B cell (primary cell): ENCODE measurements around the gene RAB17. TPM values are rescaled to one million over a fixed set of nuclear protein-coding genes. Genes with fewer than 3 reads are reported as not detected.

Source experiments
- ATAC-seq: fragments of 200-7000 bp; cut with Tn5 transposase; one replicate; pipeline ENCODE4 v1.10.0; 2021; ENCODE audit warnings: low read depth, mild to moderate bottlenecking, moderate number of reproducible peaks, moderate library complexity
- CTCF ChIA-PET: fragments of 350-600 bp; sonication (Branson Sonifier 250); formaldehyde crosslinking; loops from one replicate; lab custom pipeline; 2021; ENCODE audit warnings: antibody characterized with exemption, inconsistent platforms; lab: Charles Lee
- POLR2A ChIA-PET: fragments of 350-600 bp; sonication (Branson Sonifier 250); formaldehyde crosslinking; loops from one replicate; lab custom pipeline; 2021; ENCODE audit warnings: antibody characterized with exemption; lab: Charles Lee
- DNase-seq: peaks from one replicate; pipeline ENCODE4 v3.0.0; 2013
- H2AFZ ChIP-seq: 2 replicates; pipeline ENCODE4 v1.6.1; 2012; ENCODE audit warnings: mild to moderate bottlenecking, low read depth, low read length; ENCODE audit not compliant: insufficient read depth, poor library complexity, severe bottlenecking
- H3K27ac ChIP-seq, 2 donors: 1 replicate in 1 of 2; 2 replicates in 1 of 2; pipeline ENCODE4 v1.5.1; 2012 to 2013; ENCODE audit warnings: low read length in 2 of 2, mild to moderate bottlenecking in 2 of 2, moderate library complexity in 1 of 2
- H3K27me3 ChIP-seq, 4 experiments: fragments of 200-600 bp in 1 of 4; sonication (generic) in 1 of 4; replicated peaks in 1 of 4; 1 replicate in 2 of 4; 2 replicates in 2 of 4; pipeline versions ENCODE4 v1.6.1 to v1.7.0; 2013 to 2016; ENCODE audit warnings: low read length in 3 of 4, mild to moderate bottlenecking in 2 of 4, mixed read lengths in 1 of 4, moderate library complexity in 1 of 4; ENCODE audit not compliant: insufficient read depth in 4 of 4, control insufficient read depth in 3 of 4; ENCODE audit errors: control extremely low read depth in 1 of 4
- H3K36me3 ChIP-seq, 2 experiments: replicated peaks in 1 of 2; 1 replicate in 1 of 2; 2 replicates in 1 of 2; pipeline versions ENCODE4 v1.6.1 to v1.7.1; 2013; ENCODE audit warnings: low read length in 1 of 2; ENCODE audit not compliant: insufficient read depth in 2 of 2, control insufficient read depth in 1 of 2; ENCODE audit errors: control extremely low read depth in 1 of 2, extremely low read depth in 1 of 2
- H3K4me1 ChIP-seq, 2 donors: fragments of 200-600 bp in 1 of 2; sonication (generic) in 1 of 2; 1 replicate in 1 of 2; 2 replicates in 1 of 2; pipeline versions ENCODE4 v1.5.1 to v1.6.1; 2013 to 2017; ENCODE audit warnings: low read length in 2 of 2; ENCODE audit not compliant: control insufficient read depth in 2 of 2, insufficient read depth in 2 of 2
- H3K4me2 ChIP-seq: replicated peaks from 2 replicates; pipeline ENCODE3; 2012; ENCODE audit warnings: mild to moderate bottlenecking, low read depth, low read length; ENCODE audit not compliant: poor library complexity, severe bottlenecking
- H3K4me3 ChIP-seq, 5 experiments: fragments of 200-600 bp in 1 of 5; sonication (generic) in 1 of 5; 1 replicate in 3 of 5; 2 replicates in 2 of 5; pipeline versions ENCODE4 v1.5.1 to v1.7.0; 2011 to 2016; ENCODE audit warnings: low read length in 4 of 5, mild to moderate bottlenecking in 4 of 5, low read depth in 2 of 5, control low read depth in 1 of 5, moderate library complexity in 1 of 5; ENCODE audit not compliant: insufficient read depth in 1 of 5; ENCODE audit errors: control extremely low read depth in 1 of 5, extremely low read depth in 1 of 5
- H3K79me2 ChIP-seq: fragments of 200-600 bp; sonication (generic); one replicate; pipeline ENCODE4 v1.6.0; 2016; ENCODE audit warnings: low read length; ENCODE audit not compliant: control insufficient read depth, insufficient read depth
- H3K9ac ChIP-seq: fragments of 200-600 bp; sonication (generic); 2 replicates; pipeline ENCODE4 v1.6.1; 2017; ENCODE audit warnings: mild to moderate bottlenecking, low read length, moderate library complexity
- H3K9me3 ChIP-seq, 3 donors: one replicate each; pipeline versions ENCODE4 v1.6.1 to v1.7.1; 2013; ENCODE audit warnings: low read length in 2 of 3; ENCODE audit not compliant: control insufficient read depth in 2 of 3, insufficient read depth in 1 of 3; ENCODE audit errors: control extremely low read depth in 1 of 3
- H4K20me1 ChIP-seq: 2 replicates; pipeline ENCODE4 v1.6.0; 2012; ENCODE audit warnings: mild to moderate bottlenecking, low read length; ENCODE audit not compliant: insufficient read depth, control insufficient read depth, poor library complexity, severe bottlenecking
- H3K27ac Mint-ChIP-seq: one replicate; pipeline ENCODE4 v1.8.0; 2021; ENCODE audit warnings: mixed read lengths
- H3K27me3 Mint-ChIP-seq: one replicate; pipeline ENCODE4 v1.8.0; 2021; ENCODE audit warnings: mixed read lengths
- H3K4me1 Mint-ChIP-seq: one replicate; pipeline ENCODE4 v1.8.0; 2021; ENCODE audit warnings: mixed read lengths
- H3K4me3 Mint-ChIP-seq: one replicate; pipeline ENCODE4 v1.8.0; 2021; ENCODE audit warnings: mixed read lengths
- H3K9me3 Mint-ChIP-seq: one replicate; pipeline ENCODE4 v1.8.0; 2022; ENCODE audit warnings: mixed read lengths; ENCODE audit not compliant: insufficient read depth
- EZH2 ChIP-seq: IDR thresholded peaks from 2 replicates; pipeline ENCODE4 v1.6.1; 2012; ENCODE audit warnings: borderline replicate concordance, low read depth, mild to moderate bottlenecking, moderate library complexity, low read length; ENCODE audit not compliant: insufficient read depth, poor library complexity, severe bottlenecking
- WGBS: methylation state at CpG from one replicate; pipeline ENCODE4 v1.1.5; 2013; ENCODE audit warnings: missing lambda C conversion rate; ENCODE audit not compliant: insufficient coverage; 5-methylcytosine and 5-hydroxymethylcytosine counted together
- intact Hi-C: fragments of 100-400 bp; cut with micrococcal nuclease; formaldehyde crosslinking; loops from one replicate; pipeline ENCODE4 v1.10.0; 2022
- polyA plus RNA-seq: library from polyadenylated mRNA; depleted of rRNA; stranded (reverse); fragments of >200 nt; gene quantifications from 2 replicates; pipeline ENCODE4 v1.2.3, GENCODE V29; 2012
- total RNA-seq, 2 donors: library from RNA; stranded (reverse); fragments of 120-200 nt in 1 of 2; gene quantifications; 1 replicate in 1 of 2; 2 replicates in 1 of 2; pipeline versions ENCODE4 v1.2.3 to v1.2.4, GENCODE V29; 2013 to 2022
- TF ChIP-seq, protein P1 (sequence below): fragments of 200-600 bp; IDR thresholded peaks from one replicate; pipeline ENCODE4 v1.8.0; 2022; ENCODE audit warnings: antibody characterized with exemption, mild to moderate bottlenecking

RAB17 gene
- total and polyA plus RNA-seq, 2 donors (not counting 1 experiment from before 2014, with no cell fraction given): not detected

DNA sequence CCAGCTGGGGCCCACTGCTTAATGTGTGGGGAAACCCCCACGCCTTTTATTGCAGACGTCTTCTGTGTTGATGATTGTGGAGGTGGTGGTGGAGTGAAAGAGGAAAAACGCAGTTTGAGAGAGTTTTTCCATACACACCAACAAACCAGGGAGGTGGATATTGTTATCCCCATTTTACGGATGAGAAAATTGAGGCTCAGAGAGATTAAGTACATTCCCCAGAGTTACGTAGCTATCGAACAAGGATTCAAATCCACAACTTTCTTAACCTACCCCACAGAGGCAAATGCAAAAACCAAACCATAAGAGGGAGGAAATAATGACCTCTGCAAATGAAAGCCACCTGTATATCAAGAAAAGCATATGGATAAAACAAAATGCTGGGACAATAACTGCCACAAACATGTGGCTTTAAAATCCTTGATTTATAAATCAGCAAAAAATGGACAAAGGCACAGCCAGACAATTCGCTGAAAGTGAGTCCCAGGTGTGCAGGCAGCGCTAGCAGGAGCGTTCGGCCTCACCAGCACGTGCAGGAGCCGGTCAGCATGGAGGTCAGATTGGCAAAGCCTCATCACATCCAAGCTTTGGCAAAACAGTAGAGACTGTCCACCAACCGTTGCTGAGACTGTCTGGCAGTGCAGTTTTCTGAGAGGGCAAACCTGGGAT, 12.6 kb upstream of the RAB17 start:
- peak overlapping the region; percentile 59 for H3K9ac ChIP-seq
- ATAC-seq (no peak), DNase-seq (no peak)
- POLR2A ChIA-PET: interaction anchor here (0.8 to 0.9 kb wide), 2 partner anchors 71 to 128 kb away, joined by 3 to 4 read pairs; no protein-coding TSS in a partner anchor
- no peaks in the 10 kb centered on the region for H3K9me3 Mint-ChIP-seq
- CTCF ChIA-PET: interaction anchor here (1.4 to 3.7 kb wide), 5 partner anchors 22 to 142 kb away, joined by 3 to 20 read pairs (median 8); no protein-coding TSS in a partner anchor
- no peaks in the 10 kb centered on the region for H3K9me3 ChIP-seq
- H3K4me3 Mint-ChIP-seq: peak overlapping the region; percentile 81
- intact Hi-C loops: loop anchor here (1.0 to 5.0 kb wide), 2 partner anchors 70 to 94 kb away; no protein-coding TSS in a partner anchor
- H3K27me3 Mint-ChIP-seq: no peaks in the 10 kb centered on the region
- peaks cover 19 to 21% of the 10 kb centered on the region in 2 donors for H3K4me1 ChIP-seq
- peak overlapping the region in 4 of 5 experiments; percentile 11 to 41 (median 39) for H3K4me3 ChIP-seq
- peak overlapping the region; percentile 80 for H3K4me2 ChIP-seq
- WGBS: 17% methylated on average over 7 of the region's 13 CpGs
- H3K27ac Mint-ChIP-seq: peak overlapping the region; percentile 90
- H2AFZ ChIP-seq: peak overlapping the region; percentile 64
- H3K27me3 ChIP-seq: no peaks in the 10 kb centered on the region
- no peak for TF ChIP-seq EZH2
- TF ChIP-seq, protein P1, sequence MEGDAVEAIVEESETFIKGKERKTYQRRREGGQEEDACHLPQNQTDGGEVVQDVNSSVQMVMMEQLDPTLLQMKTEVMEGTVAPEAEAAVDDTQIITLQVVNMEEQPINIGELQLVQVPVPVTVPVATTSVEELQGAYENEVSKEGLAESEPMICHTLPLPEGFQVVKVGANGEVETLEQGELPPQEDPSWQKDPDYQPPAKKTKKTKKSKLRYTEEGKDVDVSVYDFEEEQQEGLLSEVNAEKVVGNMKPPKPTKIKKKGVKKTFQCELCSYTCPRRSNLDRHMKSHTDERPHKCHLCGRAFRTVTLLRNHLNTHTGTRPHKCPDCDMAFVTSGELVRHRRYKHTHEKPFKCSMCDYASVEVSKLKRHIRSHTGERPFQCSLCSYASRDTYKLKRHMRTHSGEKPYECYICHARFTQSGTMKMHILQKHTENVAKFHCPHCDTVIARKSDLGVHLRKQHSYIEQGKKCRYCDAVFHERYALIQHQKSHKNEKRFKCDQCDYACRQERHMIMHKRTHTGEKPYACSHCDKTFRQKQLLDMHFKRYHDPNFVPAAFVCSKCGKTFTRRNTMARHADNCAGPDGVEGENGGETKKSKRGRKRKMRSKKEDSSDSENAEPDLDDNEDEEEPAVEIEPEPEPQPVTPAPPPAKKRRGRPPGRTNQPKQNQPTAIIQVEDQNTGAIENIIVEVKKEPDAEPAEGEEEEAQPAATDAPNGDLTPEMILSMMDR: no peak
- H3K27ac ChIP-seq: peak overlapping the region; percentile 60 to 90
- peaks cover 26% of the 10 kb centered on the region for H3K4me1 Mint-ChIP-seq
- H3K36me3 ChIP-seq: no peaks in the 10 kb centered on the region
- H4K20me1 ChIP-seq: no peaks in the 10 kb centered on the region
- H3K79me2 ChIP-seq: no peaks in the 10 kb centered on the region

DNA sequence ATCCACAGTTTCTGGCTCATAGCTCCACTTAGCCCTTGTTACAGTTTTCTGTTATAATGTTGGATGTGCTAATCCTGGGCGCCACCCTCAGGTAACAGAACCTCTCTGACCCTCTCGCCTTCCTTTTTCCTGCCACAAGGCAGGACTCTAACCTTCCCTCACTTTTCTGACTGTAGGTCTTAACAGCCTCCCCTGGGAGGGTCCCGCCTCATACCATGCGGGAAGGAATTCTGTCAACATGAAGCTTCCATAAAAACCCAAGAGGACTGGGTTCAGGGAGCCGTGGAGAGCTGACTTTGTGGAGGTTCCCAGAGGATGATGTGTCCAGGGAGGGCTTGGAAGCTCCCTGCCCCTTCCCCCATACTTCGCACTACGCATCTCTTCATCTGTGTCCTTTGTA, 11.9 kb upstream of the RAB17 start:
- Histone ChIP-seq H3K9me3 (no peaks in the 10 kb centered on the region), H2AFZ (no peak overlapping the region), H3K36me3 (no peaks in the 10 kb centered on the region), H4K20me1 (no peaks in the 10 kb centered on the region), H3K27me3 (no peaks in the 10 kb centered on the region), H3K27ac (no peak overlapping the region), H3K79me2 (no peaks in the 10 kb centered on the region), H3K4me3 (no peak overlapping the region), H3K9ac (no peak overlapping the region), H3K4me1 (peaks cover 19 to 21% of the 10 kb centered on the region in 2 donors), H3K4me2 (no peak overlapping the region)
- 96% methylated on average over 4 of the region's 7 CpGs for WGBS
- Mint-ChIP-seq H3K4me3 (peak overlapping the region; percentile 81), H3K4me1 (peaks cover 26% of the 10 kb centered on the region), H3K9me3 (no peaks in the 10 kb centered on the region), H3K27me3 (no peaks in the 10 kb centered on the region), H3K27ac (peak overlapping the region; percentile 90)
- DNase-seq (no peak), ATAC-seq (no peak)
- TF ChIP-seq, protein P1: no peak
- POLR2A ChIA-PET: no interaction called here
- intact Hi-C loops: loop anchor here (5.0 kb wide), 1 partner anchor 95 kb away; no protein-coding TSS in a partner anchor
- CTCF ChIA-PET: interaction anchor here (0.8 to 3.7 kb wide), 6 partner anchors 30 to 145 kb away, joined by 3 to 20 read pairs (median 6); no protein-coding TSS in a partner anchor
